Cerebellar cortex (tissue), 1 donor: ENCODE measurements around the gene ZMAT2.
"Not testable (repeated sequence)": the region's sequence is repeated elsewhere in the genome, so short reads cannot be mapped to it uniquely, and the experiment has no call there.

ENCODE experiments used
- DNase-seq: peaks from one replicate; pipeline ENCODE4 v3.0.0-alpha.2; 2015; ENCODE audit warnings: low spot score

The ZMAT2 gene

GRCh38 chr5:140700177-140701144 lies at the start of gene ZMAT2:
Gene ZMAT2, plus strand, starts transcription at chr5:140700447. Its CDS starts 14 bp downstream, at chr5:140700461.
- peak; percentile 100 for DNase-seq

DNA sequence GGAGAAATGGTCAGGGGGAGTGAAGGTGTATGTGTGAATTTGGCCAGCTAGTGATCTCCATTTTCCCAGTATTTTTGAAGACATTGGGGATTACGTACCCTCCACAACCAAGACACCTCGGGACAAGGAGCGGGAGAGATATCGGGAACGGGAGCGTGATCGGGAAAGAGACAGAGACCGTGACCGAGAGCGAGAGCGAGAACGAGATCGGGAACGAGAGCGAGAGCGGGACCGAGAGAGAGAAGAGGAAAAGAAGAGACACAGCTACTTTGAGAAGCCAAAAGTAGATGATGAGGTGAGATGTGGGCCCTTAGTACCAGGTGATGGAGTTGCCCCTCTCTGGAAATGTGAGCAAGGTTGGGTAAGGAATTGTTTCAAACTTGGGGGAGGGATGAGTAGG lies 41.4 kb upstream of the ZMAT2 start:
- no peak for DNase-seq

DNA sequence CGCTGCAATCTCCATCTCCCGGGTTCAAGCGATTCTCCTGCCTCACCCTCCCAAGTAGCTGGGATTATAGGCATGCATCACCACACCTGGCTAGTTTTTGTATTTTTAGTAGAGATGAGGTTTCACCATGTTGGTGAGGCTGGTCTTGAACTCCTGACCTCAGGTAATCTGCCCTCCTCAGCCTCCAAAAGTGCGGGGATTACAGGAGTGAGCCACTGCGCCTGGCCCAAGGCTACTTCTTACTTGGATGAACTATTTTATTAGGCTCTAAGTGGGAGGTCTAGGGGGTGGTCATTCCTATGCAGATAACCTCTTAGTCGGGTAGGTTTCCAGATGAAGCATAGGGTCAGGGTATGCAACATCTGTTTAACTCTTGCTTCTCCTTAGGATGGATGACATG lies 39.9 kb upstream of the ZMAT2 start:
- DNase-seq, result not testable (repeated sequence)

DNA sequence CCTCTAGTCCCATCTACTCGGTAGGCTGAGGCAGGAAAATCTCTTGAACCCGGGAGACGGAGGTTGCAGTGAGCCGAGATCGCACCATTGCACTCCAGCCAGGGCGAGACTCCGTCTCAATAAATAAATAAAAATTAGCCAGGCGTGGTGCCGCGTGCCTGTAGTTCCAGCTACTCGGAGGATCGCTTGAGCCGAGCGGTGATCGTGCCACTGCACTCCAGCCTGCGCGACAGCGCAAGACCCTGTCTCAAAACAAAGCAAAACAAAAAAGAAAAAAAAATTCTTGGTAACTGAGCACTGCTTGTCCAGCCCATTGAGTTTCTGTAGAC lies 36.3 kb upstream of the ZMAT2 start:
- no peak for DNase-seq

DNA sequence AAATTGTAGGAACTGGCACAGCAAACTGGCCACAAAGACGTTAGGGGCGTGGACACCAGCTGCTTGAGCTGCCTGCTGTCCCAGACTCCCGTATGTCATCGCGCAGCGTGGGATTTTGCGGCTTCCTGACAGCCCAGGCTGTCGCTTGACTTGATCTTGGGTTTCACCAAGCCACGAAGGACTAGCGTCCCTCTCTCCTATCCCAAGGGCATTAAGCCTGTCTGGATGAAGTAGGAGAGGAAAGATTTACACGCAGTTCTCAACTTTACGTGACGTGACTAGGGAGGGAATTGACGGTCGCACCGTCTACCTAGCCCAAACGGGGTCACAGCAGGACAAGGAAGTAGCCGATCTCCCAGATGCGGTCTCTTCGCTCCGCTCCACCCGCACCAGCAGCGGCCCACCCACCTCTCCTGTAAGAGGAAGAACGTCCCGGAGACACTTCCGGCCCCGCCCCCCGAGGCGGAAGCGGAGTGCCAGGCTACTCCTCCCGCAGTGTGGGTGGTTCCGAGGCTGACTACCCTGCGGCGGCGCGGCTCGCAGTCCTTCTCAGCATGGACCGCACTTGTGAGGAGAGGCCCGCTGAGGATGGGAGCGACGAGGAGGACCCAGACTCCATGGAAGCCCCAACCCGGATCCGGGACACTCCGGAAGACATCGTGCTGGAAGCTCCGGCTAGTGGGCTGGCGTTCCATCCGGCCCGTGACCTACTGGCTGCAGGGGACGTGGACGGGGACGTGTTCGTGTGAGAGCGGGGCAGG lies 35.7 kb upstream of the ZMAT2 start, which contains the start of gene WDR55:
Gene WDR55, plus strand, starts transcription at position 546 of the 761 bp plus-strand sequence. Its CDS starts 9 bp downstream, at position 555.
- DNase-seq, result peak; percentile 95

GRCh38 chr5:140671035-140671434 lies 29.2 kb upstream of the ZMAT2 start:
- not testable (repeated sequence) for DNase-seq

DNA sequence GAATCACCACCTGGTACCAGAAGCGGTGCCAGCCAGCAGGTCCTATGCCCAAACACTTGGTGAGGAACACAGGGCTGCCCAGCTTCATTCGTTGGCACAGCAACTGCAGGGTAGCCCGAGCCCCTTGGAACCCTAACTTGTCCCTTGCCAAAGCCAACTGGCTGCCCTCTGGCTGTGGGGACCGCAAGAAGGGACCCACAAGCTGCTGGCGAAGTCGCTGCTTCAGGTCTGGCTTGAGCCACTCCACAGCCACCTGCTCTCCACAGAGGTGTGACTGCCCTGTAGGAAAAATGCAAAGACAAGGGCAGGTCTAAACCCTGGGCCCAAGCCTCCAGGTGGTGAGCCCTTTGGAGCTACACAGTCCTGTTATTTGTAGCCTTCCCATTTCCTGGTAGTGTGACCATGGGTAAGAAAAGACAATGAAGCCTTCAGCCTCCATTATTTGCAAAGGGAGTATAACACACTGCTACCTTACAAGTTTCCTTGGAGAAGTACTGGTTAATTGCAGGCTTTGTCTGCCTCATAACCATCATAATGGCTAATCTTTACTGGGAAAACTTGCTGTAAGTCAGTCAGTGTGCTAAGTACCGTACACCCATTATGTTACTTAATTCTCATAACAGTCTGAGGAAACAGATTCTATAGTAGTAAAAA lies 28.6 kb upstream of the ZMAT2 start:
- no peak for DNase-seq

DNA sequence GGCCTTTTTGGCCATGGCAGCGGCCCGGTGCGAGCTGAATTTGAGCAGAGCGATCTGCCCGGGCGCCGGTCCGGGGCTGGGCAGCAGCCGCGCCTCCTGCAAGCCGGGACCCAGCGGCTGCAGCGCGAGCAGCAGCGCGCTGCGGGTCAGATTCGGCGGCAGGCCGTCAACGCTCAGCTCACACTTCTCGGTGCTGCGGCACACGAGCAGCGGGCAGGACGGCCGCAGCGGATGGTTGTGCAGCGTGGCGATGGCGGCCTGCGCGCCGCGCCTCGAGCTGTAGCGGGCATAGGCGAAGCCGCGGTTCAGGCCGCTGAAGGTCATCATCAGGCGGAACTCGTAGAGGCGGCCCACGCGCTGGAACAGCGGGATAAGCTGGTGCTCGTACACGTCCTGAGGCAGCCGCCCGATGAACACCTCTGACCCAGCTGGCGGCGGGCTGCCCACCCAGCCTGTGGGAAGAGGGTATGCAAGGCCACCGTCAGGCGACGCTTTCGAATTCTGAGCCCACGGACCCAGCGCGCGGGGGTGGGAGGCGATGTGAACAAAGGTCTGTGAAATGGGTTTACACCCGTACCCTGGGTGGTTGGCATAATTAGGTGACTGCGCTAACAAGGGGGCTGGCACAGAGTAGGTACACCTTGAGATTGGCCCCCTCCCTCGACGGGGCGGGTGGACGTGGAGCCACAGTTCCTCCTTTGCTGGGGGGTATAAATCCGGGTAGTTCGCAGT lies 27.6 kb upstream of the ZMAT2 start:
- no peak for DNase-seq

- DNase-seq, result no peak
Observed at GRCh38 chr5:140673187-140673976, 26.9 kb upstream of the ZMAT2 start, which contains the start of gene DND1. Gene DND1, minus strand, starts transcription at chr5:140673576. Its CDS starts 34 bp downstream, at chr5:140673542.

GRCh38 chr5:140674211-140674610 lies 26.0 kb upstream of the ZMAT2 start:
- no peak for DNase-seq

- no peak for DNase-seq
Observed at GRCh38 chr5:140674629-140675028, 25.6 kb upstream of the ZMAT2 start.

- DNase-seq, result no peak
Observed at GRCh38 chr5:140677947-140678346, 22.3 kb upstream of the ZMAT2 start.

DNA sequence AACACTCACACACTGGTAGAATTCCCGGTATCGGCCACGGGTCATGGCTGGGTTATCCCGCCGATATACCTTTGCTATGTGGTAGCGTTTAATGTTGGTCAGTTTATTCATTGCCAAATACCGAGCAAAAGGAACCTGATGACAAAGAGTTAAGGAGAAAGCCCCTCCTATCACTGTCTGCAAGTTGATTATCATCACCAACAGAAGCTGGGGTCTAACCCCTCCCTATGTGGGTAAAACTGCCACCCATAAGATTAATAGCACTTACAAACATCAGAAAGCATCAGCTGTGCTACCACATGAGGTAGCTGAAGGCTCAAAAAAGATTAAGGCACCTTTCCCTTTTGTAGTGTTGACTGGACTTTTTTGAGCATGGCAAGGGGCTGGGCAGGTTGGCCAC lies 21.3 kb upstream of the ZMAT2 start:
- DNase-seq, result no peak

- DNase-seq, result no peak
Observed at GRCh38 chr5:140690376-140690932, 9.8 kb upstream of the ZMAT2 start.

- peak; percentile 97 for DNase-seq
Observed at GRCh38 chr5:140690941-140691924, 9.0 kb upstream of the ZMAT2 start, which contains the start of the genes HARS1 and HARS2. Gene HARS1, minus strand, starts transcription at chr5:140691370. Its CDS starts 66 bp downstream, at chr5:140691304. Gene HARS2, plus strand, starts transcription at chr5:140691455. Its CDS starts 194 bp downstream, at chr5:140691649.

- DNase-seq, result no peak
Observed at GRCh38 chr5:140694276-140694675, 6.0 kb upstream of the ZMAT2 start.

DNA sequence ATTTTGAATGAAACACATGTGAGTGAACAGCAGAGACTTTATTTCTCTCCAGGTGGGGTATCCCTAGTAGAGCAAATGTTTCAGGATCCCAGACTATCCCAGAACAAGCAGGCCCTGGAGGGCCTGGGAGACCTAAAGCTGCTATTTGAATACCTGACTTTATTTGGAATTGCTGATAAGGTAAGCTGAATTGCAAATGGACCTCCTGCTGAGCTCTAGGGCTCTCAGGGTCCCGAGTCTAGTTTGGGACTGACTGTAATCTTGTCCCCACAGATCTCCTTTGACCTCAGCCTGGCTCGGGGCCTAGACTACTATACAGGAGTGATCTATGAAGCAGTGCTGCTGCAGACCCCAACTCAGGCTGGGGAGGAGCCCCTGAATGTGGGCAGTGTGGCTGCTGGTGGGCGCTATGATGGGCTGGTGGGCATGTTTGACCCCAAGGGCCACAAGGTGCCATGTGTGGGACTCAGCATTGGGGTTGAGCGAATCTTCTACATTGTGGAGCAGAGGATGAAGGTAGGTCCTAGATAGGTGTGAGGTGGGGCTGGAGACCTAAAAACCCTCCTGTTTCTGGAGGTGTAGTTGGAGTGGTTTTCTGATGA lies 3.3 kb upstream of the ZMAT2 start:
- no peak for DNase-seq

DNA sequence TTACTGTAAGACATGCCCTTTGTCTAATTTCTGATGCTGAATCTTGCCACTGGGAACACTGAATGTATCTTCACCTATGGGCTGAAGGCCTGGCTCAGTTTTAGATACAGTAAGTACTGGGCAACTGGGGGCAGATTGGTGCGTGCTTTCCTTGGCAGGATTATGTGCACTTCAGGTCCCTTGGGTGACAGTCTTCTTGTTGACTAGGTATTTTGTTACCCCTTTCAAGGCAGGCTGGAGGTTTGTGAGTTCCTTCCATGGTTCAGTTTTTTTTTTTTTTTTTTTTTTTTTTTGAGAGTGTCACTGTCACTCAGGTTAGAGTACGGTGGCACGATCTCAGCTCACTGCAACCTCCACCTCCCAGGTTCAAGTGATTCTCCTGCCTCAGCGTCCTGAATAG lies 7.6 kb downstream of the ZMAT2 start:
- no peak for DNase-seq

DNA sequence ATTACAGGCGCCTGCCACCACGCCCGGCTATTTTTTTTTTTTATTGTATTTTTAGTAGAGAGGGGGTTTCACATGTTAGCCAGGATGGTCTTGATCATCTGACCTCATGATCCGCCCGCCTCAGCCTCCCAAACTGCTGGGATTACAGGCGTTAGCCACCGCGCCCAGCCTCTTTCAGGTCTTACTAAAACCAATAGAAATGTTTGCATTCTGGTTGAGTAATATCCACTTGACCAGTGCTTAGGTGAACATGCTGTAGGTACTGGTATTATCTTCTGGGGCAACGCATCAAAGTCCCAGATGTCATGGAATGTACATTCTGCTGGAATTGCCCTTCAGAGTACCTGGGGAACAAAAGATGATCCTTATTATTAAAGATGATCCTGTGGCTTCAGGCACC lies 8.5 kb downstream of the ZMAT2 start:
- not testable (repeated sequence) for DNase-seq
